GM18868 (cell line): Measurements from ENCODE around the gene AP1S2.

Experiments used
- ATAC-seq: cut with Tn5 transposase; IDR thresholded peaks from one replicate; pipeline ENCODE4 v1.9.1; 2021; ENCODE audit warnings: mild to moderate bottlenecking, moderate library complexity; ENCODE audit not compliant: unreplicated experiment

AP1S2 gene

GRCh38 chrX:15813416-15813815 lies 41.2 kb downstream of the AP1S2 start:
- no peak for ATAC-seq

- ATAC-seq = no peak
Observed at GRCh38 chrX:15812192-15812938, 42.2 kb downstream of the AP1S2 start.

GRCh38 chrX:15808254-15808653 lies 46.4 kb downstream of the AP1S2 start:
- ATAC-seq = no peak

- no peak for ATAC-seq
Observed at GRCh38 chrX:15804563-15804962, 50.0 kb downstream of the AP1S2 start.

GRCh38 chrX:15797707-15798106 lies 56.9 kb downstream of the AP1S2 start:
- ATAC-seq = no peak

GRCh38 chrX:15790769-15791290 lies 63.8 kb downstream of the AP1S2 start:
- ATAC-seq = peak; percentile 21

GRCh38 chrX:15789979-15790768 lies 64.4 kb downstream of the AP1S2 start, which contains the start of gene ZRSR2:
ZRSR2 (plus strand) TSS chrX:15790484; CDS start chrX:15790496, 12 bp downstream.
- ATAC-seq = peak; percentile 93

- ATAC-seq = no peak
Observed at GRCh38 chrX:15786915-15787314, 67.7 kb downstream of the AP1S2 start.

GRCh38 chrX:15785176-15785750 lies 69.3 kb downstream of the AP1S2 start:
- no peak for ATAC-seq

- ATAC-seq = peak; percentile 90
Observed at GRCh38 chrX:15781961-15782699, 72.5 kb downstream of the AP1S2 start.
